Smooth muscle cell (in vitro differentiated cells): ENCODE results near the gene PLRG1. TPM values are rescaled to one million over a fixed set of nuclear protein-coding genes. Genes with fewer than 3 reads are reported as not detected.
A peak's percentile ranks its signal among the peaks of the same experiment; 100 is the strongest.
"Not testable (repeated sequence)": the region's sequence is repeated elsewhere in the genome, so short reads cannot be mapped to it uniquely, and the experiment has no call there.

Experiments used
- DNase-seq: peaks from one replicate; lab custom pipeline; 2025; ENCODE audit not compliant: unreplicated experiment; lab: John Stamatoyannopoulos, UW
- H2AFZ ChIP-seq: fragments of 200-600 bp; sonication (generic); 2 replicates; pipeline ENCODE4 v1.6.0; 2016; ENCODE audit warnings: antibody characterized with exemption, low read depth, mild to moderate bottlenecking
- H3F3A ChIP-seq: fragments of 200-600 bp; sonication (generic); 2 replicates; pipeline ENCODE4 v1.6.0; 2017; ENCODE audit warnings: antibody characterized with exemption, low read depth
- H3K27ac ChIP-seq: fragments of 200-600 bp; sonication (generic); 2 replicates; pipeline ENCODE4 v1.5.1; 2016; ENCODE audit warnings: low read depth, mild to moderate bottlenecking
- H3K27me3 ChIP-seq: fragments of 200-600 bp; sonication (generic); 2 replicates; pipeline ENCODE4 v1.6.1; 2016; ENCODE audit warnings: low read depth, mild to moderate bottlenecking
- H3K36me3 ChIP-seq: fragments of 200-600 bp; sonication (generic); 2 replicates; pipeline ENCODE4 v1.5.1; 2016; ENCODE audit warnings: low read depth
- H3K4me1 ChIP-seq: fragments of 200-600 bp; sonication (generic); 2 replicates; pipeline ENCODE4 v1.5.1; 2016; ENCODE audit warnings: low read depth
- H3K4me2 ChIP-seq: fragments of 200-600 bp; sonication (generic); 2 replicates; pipeline ENCODE4 v1.6.0; 2016; ENCODE audit warnings: mild to moderate bottlenecking
- H3K4me3 ChIP-seq: fragments of 200-600 bp; sonication (generic); 2 replicates; pipeline ENCODE4 v1.5.1; 2016; ENCODE audit warnings: mild to moderate bottlenecking
- H3K79me2 ChIP-seq: fragments of 200-600 bp; sonication (generic); 2 replicates; pipeline ENCODE4 v1.6.0; 2016; ENCODE audit warnings: low read depth, mild to moderate bottlenecking
- H3K9ac ChIP-seq: fragments of 200-600 bp; sonication (generic); 2 replicates; pipeline ENCODE4 v1.6.0; 2016; ENCODE audit warnings: low read depth
- H3K9me3 ChIP-seq: fragments of 200-600 bp; sonication (generic); replicated peaks from 2 replicates; pipeline ENCODE4 v1.5.1; 2016; ENCODE audit warnings: low read depth
- H4K20me1 ChIP-seq: fragments of 200-600 bp; sonication (generic); 2 replicates; pipeline ENCODE4 v1.6.0; 2016; ENCODE audit warnings: low read depth
- WGBS: methylation state at CpG from one replicate; pipeline ENCODE4 v1.1.7; 2016; ENCODE audit warnings: low lambda C conversion rate; 5-methylcytosine and 5-hydroxymethylcytosine counted together
- polyA plus RNA-seq: library from polyadenylated mRNA; unstranded; fragments of >200 nt; fragmentation: Nextera tagmentation; extraction: Ambion mirVana; gene quantifications from 2 replicates; pipeline ENCODE4 v1.2.1, GENCODE V29; 2016
- total RNA-seq: library from RNA; depleted of rRNA; stranded (reverse); fragments of >200 nt; gene quantifications from 2 replicates; pipeline ENCODE4 v1.2.3, GENCODE V29; 2014
- TF ChIP-seq, protein P1 (sequence below): fragments of 200-600 bp; sonication (generic); IDR thresholded peaks from 2 replicates; pipeline ENCODE4 v1.5.1; 2017; ENCODE audit warnings: borderline replicate concordance, mild to moderate bottlenecking, antibody characterized with exemption; ENCODE audit not compliant: insufficient read depth, poor library complexity, severe bottlenecking

Gene PLRG1
- total RNA-seq (88.1 and 138 TPM in 2 replicates), polyA plus RNA-seq (66.2 and 66.4 TPM in 2 replicates)

DNA sequence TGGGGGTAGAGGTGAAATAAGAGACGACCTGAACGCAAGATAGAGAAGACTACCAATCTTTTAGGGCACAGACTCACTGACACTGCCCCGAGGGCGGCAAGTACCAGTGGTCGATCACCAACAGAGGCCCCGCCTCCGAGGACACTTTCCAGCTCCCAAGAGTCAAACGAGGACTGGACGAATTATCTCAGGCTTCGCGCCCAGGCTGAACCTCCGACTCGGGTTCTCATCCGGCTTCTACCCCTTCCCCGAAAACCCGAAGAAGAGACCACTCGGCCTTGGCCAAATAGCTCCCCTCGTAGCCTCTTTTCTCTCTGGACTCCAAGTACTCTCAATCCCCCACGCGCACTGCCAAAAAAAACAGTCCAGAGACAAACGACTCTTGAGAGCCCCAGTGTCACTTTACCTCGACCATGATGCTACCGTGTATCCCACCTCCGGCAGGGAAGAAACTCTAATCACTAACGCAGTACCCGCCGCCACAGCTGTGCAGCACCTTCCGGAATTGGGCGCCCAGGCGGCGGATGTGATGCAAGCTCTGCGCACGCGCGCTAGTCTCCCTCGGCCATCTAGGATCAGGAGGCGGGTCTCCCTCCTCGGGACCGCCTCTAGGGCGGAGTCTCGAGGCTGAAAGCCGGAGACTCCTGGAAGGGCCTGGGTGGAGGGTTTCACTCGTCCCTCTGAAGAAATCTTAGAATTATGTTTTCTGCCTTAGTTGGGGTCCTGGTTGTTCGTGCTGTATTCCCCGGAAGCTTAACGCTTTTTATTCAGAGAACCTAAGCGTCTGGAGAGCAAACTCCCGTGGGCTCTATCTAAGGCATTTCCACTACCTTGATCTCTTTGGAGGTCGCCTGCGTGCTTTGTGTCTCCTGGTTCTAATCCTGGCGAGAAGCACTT lies at the start of gene PLRG1:
Gene PLRG1, minus strand, starts transcription at position 507 of the 897 bp plus-strand sequence. Its CDS starts 92 bp downstream, at position 415.
- TF ChIP-seq, protein P1, sequence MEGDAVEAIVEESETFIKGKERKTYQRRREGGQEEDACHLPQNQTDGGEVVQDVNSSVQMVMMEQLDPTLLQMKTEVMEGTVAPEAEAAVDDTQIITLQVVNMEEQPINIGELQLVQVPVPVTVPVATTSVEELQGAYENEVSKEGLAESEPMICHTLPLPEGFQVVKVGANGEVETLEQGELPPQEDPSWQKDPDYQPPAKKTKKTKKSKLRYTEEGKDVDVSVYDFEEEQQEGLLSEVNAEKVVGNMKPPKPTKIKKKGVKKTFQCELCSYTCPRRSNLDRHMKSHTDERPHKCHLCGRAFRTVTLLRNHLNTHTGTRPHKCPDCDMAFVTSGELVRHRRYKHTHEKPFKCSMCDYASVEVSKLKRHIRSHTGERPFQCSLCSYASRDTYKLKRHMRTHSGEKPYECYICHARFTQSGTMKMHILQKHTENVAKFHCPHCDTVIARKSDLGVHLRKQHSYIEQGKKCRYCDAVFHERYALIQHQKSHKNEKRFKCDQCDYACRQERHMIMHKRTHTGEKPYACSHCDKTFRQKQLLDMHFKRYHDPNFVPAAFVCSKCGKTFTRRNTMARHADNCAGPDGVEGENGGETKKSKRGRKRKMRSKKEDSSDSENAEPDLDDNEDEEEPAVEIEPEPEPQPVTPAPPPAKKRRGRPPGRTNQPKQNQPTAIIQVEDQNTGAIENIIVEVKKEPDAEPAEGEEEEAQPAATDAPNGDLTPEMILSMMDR: no peak
- Histone ChIP-seq H4K20me1 (peaks cover 11% of the 10 kb centered on the region), H3K9ac (peak within 1 kb of the TSS; percentile 84), H3K9me3 (no peaks in the 10 kb centered on the region), H3K4me1 (peaks cover 9% of the 10 kb centered on the region), H3K27me3 (no peaks in the 10 kb centered on the region), H3K79me2 (peaks cover 28% of the 10 kb centered on the region), H3K4me2 (peak within 1 kb of the TSS; percentile 95), H3F3A (no peaks in the 10 kb centered on the region), H3K4me3 (peak within 1 kb of the TSS; percentile 85), H3K36me3 (peaks cover 24% of the 10 kb centered on the region), H2AFZ (peak within 1 kb of the TSS; percentile 97), H3K27ac (peak within 1 kb of the TSS; percentile 48)
- WGBS: 5% methylated on average over 51 of the region's 51 CpGs
- peak; percentile 83 for DNase-seq

DNA sequence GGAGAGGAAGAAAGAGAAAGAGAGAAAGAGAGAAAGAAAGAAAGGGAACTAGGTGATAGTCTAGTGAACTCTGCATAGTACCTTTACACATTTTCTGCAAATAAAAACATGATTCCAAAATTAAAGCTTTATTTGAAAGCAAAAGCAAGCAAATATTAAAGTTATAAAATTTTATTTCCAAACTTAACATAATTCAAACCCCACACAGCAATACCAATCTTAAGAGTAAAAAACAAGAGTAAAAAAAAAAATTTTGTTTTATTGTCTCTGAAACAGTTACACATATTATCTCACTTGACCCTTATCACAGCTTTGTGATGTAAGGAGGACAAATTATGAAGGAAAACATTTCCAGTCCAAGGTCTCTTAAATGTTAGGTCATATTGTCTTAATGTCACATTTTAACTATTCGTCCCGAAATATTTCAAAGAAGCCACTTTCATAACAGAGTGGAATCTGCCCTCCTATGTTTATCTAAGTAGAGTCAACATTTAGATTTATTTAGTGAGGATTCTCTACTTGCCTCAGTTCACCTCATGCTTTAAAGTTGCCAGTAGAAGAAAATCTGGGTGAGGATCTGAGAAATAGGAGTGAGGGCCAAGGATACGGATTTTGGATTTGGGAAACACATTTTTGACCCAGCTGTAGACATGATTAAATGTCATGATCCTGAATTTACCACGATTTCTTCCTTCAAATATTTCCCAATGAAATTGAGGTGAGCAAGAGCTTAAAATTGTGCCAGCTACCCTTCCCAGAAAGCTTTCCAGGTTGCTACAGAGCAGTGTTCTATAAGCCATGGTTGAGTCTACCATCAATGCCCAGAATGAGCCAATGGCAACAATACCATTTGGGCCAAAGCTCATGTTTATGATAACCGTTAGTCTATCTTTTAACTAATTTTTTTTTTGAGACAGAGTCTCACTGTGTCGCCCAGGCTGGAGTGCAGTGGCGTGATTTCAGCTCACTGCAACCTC lies 47.9 kb upstream of the PLRG1 start:
- no peak for DNase-seq
- Histone ChIP-seq H3K4me1 (no peaks in the 10 kb centered on the region), H3K36me3 (no peaks in the 10 kb centered on the region), H3F3A (no peaks in the 10 kb centered on the region), H3K9me3 (no peaks in the 10 kb centered on the region), H3K9ac (no peak overlapping the region), H3K27me3 (no peaks in the 10 kb centered on the region), H3K27ac (no peak overlapping the region), H3K4me3 (no peak overlapping the region), H4K20me1 (no peaks in the 10 kb centered on the region), H2AFZ (no peak overlapping the region), H3K79me2 (no peaks in the 10 kb centered on the region), H3K4me2 (no peak overlapping the region)
- TF ChIP-seq, protein P1: no peak
- WGBS: 90% methylated on average over 7 of the region's 7 CpGs

DNA sequence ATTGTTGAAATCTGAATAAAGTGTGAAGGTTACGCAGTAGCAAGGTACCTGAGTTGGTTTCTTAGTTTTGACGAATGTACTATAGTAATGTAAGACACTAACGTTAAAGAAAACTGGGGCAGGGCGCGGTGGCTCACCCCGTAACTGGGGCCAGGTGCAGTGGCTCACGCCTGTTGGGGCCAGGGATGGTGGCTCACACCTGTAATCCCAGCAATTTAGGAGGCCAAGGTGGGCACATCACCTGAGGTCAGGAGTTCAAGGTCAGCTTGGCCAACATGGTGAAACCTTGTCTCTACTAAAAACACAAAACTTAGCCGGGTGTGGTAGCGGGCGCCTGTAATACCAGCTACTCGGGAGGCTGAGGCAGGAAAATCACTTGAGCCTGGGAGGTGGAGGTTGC lies 47.1 kb upstream of the PLRG1 start:
- WGBS: 92% methylated on average over 11 of the region's 11 CpGs
- not testable (repeated sequence) for H3K4me2 ChIP-seq, H3F3A ChIP-seq, H3K36me3 ChIP-seq, H3K9ac ChIP-seq, H3K4me1 ChIP-seq, H3K79me2 ChIP-seq, H4K20me1 ChIP-seq, H3K4me3 ChIP-seq, DNase-seq, H3K27me3 ChIP-seq, H3K9me3 ChIP-seq, H3K27ac ChIP-seq, H2AFZ ChIP-seq

DNA sequence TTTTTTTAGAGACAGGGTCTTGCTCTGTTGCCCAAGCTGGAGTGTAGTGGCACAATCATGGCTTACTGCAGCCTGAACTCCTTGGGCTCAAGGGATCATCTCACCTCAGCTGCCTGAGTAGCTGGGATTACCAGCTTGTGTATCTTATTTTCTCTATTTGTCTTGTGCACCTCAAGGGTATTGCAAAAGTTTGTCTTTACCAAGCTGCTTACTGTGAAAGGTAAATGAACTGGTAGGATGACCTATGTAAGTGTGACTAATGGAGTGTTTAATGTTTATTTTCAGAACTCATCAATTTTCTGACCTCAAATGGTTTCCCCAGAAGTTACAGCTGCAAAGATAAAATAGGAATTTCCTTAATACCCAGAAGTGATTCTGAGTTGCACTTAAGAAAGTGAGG lies 45.6 kb upstream of the PLRG1 start:
- no peak for DNase-seq
- Histone ChIP-seq H3K79me2 (no peaks in the 10 kb centered on the region), H3K4me3 (no peak overlapping the region), H3K27ac (no peak overlapping the region), H4K20me1 (no peaks in the 10 kb centered on the region), H3K9ac (no peak overlapping the region), H3F3A (no peaks in the 10 kb centered on the region), H2AFZ (no peak overlapping the region), H3K9me3 (no peaks in the 10 kb centered on the region), H3K27me3 (no peaks in the 10 kb centered on the region), H3K4me1 (no peaks in the 10 kb centered on the region), H3K4me2 (no peak overlapping the region), H3K36me3 (no peaks in the 10 kb centered on the region)
- TF ChIP-seq, protein P1: no peak

DNA sequence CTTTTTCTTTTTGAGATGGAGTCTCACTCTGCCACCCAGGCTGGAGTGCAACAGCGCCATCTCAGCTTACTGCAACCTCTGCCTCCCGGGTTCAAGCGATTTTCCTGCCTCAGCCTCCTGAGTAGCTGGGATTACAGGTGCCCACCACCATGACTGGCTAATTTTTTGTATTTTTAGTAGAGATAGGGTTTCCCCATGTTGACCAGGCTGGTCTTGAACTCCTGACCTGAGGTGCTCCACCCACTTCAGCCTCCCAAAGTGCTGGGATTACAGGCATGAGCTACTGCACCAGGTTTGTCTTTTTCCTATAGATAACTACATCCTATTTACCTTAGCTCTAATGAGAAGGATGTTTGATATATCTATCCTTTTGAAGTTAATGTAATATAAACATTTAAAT lies 44.1 kb upstream of the PLRG1 start:
- not testable (repeated sequence) for H3K4me2 ChIP-seq, H3K9ac ChIP-seq, H2AFZ ChIP-seq, H4K20me1 ChIP-seq, H3K27ac ChIP-seq, H3K9me3 ChIP-seq, DNase-seq, H3K4me1 ChIP-seq, H3K79me2 ChIP-seq, H3K4me3 ChIP-seq, H3F3A ChIP-seq, H3K27me3 ChIP-seq, H3K36me3 ChIP-seq
- WGBS: 96% methylated on average over 3 of the region's 3 CpGs
